M059J (cell line): Measurements from ENCODE around the gene RBPJ. TPM values are rescaled to one million over a fixed set of nuclear protein-coding genes. Genes with fewer than 3 reads are reported as not detected.

Experiments
- DNase-seq: peaks from one replicate; pipeline ENCODE4 v3.0.0-alpha.2; 2012; ENCODE audit warnings: low read depth
- total RNA-seq: library from RNA; depleted of rRNA; stranded (reverse); fragments of >200 nt; shearing (Covaris generic); gene quantifications from 2 replicates; pipeline ENCODE4 v1.2.3, GENCODE V29; 2014

The RBPJ gene
- total RNA-seq, 1 experiment from 2014 or later, result 53.9 TPM

- no peak for DNase-seq
Observed at GRCh38 chr4:26459756-26460530, 139.1 kb downstream of the RBPJ start.

GRCh38 chr4:26462874-26463273 is 142.1 kb downstream of the RBPJ start:
- no peak for DNase-seq

- DNase-seq, result no peak
Observed at GRCh38 chr4:26463386-26463785, 142.6 kb downstream of the RBPJ start.

- no peak for DNase-seq
Observed at GRCh38 chr4:26464420-26465095, 143.7 kb downstream of the RBPJ start.

GRCh38 chr4:26466578-26467270 is 145.9 kb downstream of the RBPJ start:
- DNase-seq, result no peak

- no peak for DNase-seq
Observed at GRCh38 chr4:26467724-26468123, 146.9 kb downstream of the RBPJ start.

- no peak for DNase-seq
Observed at GRCh38 chr4:26468283-26468949, 147.6 kb downstream of the RBPJ start.

GRCh38 chr4:26468977-26469376 is 148.2 kb downstream of the RBPJ start:
- no peak for DNase-seq

- no peak for DNase-seq
Observed at GRCh38 chr4:26471890-26472289, 151.1 kb downstream of the RBPJ start.

- no peak for DNase-seq
Observed at GRCh38 chr4:26473893-26474292, 153.1 kb downstream of the RBPJ start.

- DNase-seq, result no peak
Observed at GRCh38 chr4:26474551-26474950, 153.7 kb downstream of the RBPJ start.

- no peak for DNase-seq
Observed at GRCh38 chr4:26475716-26476115, 154.9 kb downstream of the RBPJ start.

- no peak for DNase-seq
Observed at GRCh38 chr4:26476545-26476944, 155.7 kb downstream of the RBPJ start.

- DNase-seq, result no peak
Observed at GRCh38 chr4:26478330-26478729, 157.5 kb downstream of the RBPJ start.

- DNase-seq, result peak; percentile 63
Observed at GRCh38 chr4:26482508-26483462, 162.0 kb downstream of the RBPJ start.

- DNase-seq, result peak; percentile 73
Observed at GRCh38 chr4:26484032-26484515, 163.3 kb downstream of the RBPJ start.

GRCh38 chr4:26484516-26484915 is 163.7 kb downstream of the RBPJ start:
- no peak for DNase-seq
